GM12892 (cell line): ENCODE results near the gene GPR156.

Experiments used
- POLR2A ChIP-seq: IDR thresholded peaks from 2 replicates; pipeline ENCODE4 v1.6.1; 2011; ENCODE audit warnings: low read depth, low read length, control low read depth
- POLR2AphosphoS5 ChIP-seq: IDR thresholded peaks from 2 replicates; pipeline ENCODE4 v1.6.1; 2011; ENCODE audit warnings: low read depth, low read length, control low read depth
- TAF1 ChIP-seq: IDR thresholded peaks from 2 replicates; pipeline ENCODE4 v1.6.1; 2011; ENCODE audit warnings: low read depth, mild to moderate bottlenecking, control low read depth, low read length, borderline replicate concordance

- TF ChIP-seq POLR2A (no peak), POLR2AphosphoS5 (no peak), TAF1 (no peak)
Measured at GRCh38 chr3:120161902-120162301, 123.1 kb downstream of the GPR156 start.
